GM21390 (cell line): ENCODE results near the gene GPHA2.

Experiments used
- ATAC-seq: cut with Tn5 transposase; IDR thresholded peaks from one replicate; pipeline ENCODE4 v1.9.1; 2021; ENCODE audit not compliant: unreplicated experiment

GPHA2 gene

GRCh38 chr11:64892411-64892831 is 43.3 kb downstream of the GPHA2 start:
- ATAC-seq, result no peak

GRCh38 chr11:64891880-64892279 is 43.8 kb downstream of the GPHA2 start:
- ATAC-seq, result no peak

- ATAC-seq, result no peak
These were observed 44.4 kb downstream of the GPHA2 start for GRCh38 chr11:64891215-64891848.

- ATAC-seq, result no peak
These were observed 45.2 kb downstream of the GPHA2 start for GRCh38 chr11:64890522-64890939.

- ATAC-seq, result no peak
These were observed 46.8 kb downstream of the GPHA2 start for GRCh38 chr11:64888729-64889511.

GRCh38 chr11:64888406-64888728 is 47.3 kb downstream of the GPHA2 start:
- no peak for ATAC-seq

- peak; percentile 72 for ATAC-seq
These were observed 47.8 kb downstream of the GPHA2 start for GRCh38 chr11:64887757-64888405.

GRCh38 chr11:64887234-64887756 is 48.4 kb downstream of the GPHA2 start:
- no peak for ATAC-seq

GRCh38 chr11:64885367-64886286 is 50.1 kb downstream of the GPHA2 start:
- no peak for ATAC-seq
